ENCODE results near the gene TSPY4.
"Not testable (repeated sequence)": the region's sequence is repeated elsewhere in the genome, so short reads cannot be mapped to it uniquely, and the experiment has no call there.

The TSPY4 gene

GRCh38 chrY:9337164-9337563, at the start of gene TSPY4:
Gene TSPY4 (plus strand): TSS chrY:9337464. CDS start chrY:9337510, 46 bp downstream.
- DNase-seq (ENCODE audit: low read depth), result not testable (repeated sequence)

- no peak for DNase-seq (ENCODE audit: low read depth)
Measured at GRCh38 chrY:9320996-9321395, 16.3 kb upstream of the TSPY4 start.

- not testable (repeated sequence) for DNase-seq (ENCODE audit: low read depth)
Measured at GRCh38 chrY:9357497-9357896, 20.2 kb downstream of the TSPY4 start, which contains the start of gene TSPY8. Gene TSPY8 (plus strand): TSS chrY:9357797. CDS start chrY:9357843, 46 bp downstream.

Measured in stimulated activated CD4-positive, alpha-beta T cell treated with anti-CD3 and anti-CD28 coated beads, Interleukin-2, amount 100 ng/mL, for 4 hours (primary cell).